Ovary (tissue), 9 donors: ENCODE measurements around the gene CCT5. TPM values are rescaled to one million over a fixed set of nuclear protein-coding genes. Genes with fewer than 3 reads are reported as not detected.

Experiments used
- DNase-seq, 5 donors: peaks; one replicate each; pipeline ENCODE4 v3.0.0-alpha.2; 2019 to 2020
- H3K27ac ChIP-seq, 2 donors: fragments of 200-600 bp; one replicate each; pipeline versions ENCODE4 v1.5.1 to v1.8.0; 2019 to 2022
- H3K27me3 ChIP-seq: fragments of 200-600 bp; one replicate; pipeline ENCODE4 v1.8.0; 2022
- H3K36me3 ChIP-seq: fragments of 200-600 bp; sonication (generic); one replicate; pipeline ENCODE4 v1.5.1; 2019
- H3K4me1 ChIP-seq: one replicate; pipeline ENCODE4 v1.8.1; 2013; ENCODE audit warnings: mild to moderate bottlenecking, moderate library complexity; ENCODE audit not compliant: insufficient read depth
- H3K4me3 ChIP-seq: fragments of 200-600 bp; sonication (generic); one replicate; pipeline ENCODE4 v1.5.1; 2017
- H3K9me3 ChIP-seq, 2 donors: fragments of 200-600 bp in 1 of 2; sonication (generic) in 1 of 2; one replicate each; pipeline versions ENCODE4 v1.5.1 to v1.8.1; 2013 to 2019; ENCODE audit warnings: mild to moderate bottlenecking in 1 of 2, moderate library complexity in 1 of 2
- CTCF ChIP-seq, 3 donors: fragments of 450-650 bp in 2 of 3; fragments of 200-600 bp in 1 of 3; IDR thresholded peaks; one replicate each; pipeline versions ENCODE4 v1.5.1 to v1.8.0; 2016 to 2022; ENCODE audit warnings: antibody characterized with exemption in 3 of 3, mild to moderate bottlenecking in 1 of 3
- EP300 ChIP-seq: sonication (generic); formaldehyde crosslinking; IDR thresholded peaks from one replicate; pipeline ENCODE4 v1.6.1; 2017; ENCODE audit warnings: antibody characterized with exemption
- POLR2A ChIP-seq: fragments of 450-650 bp; IDR thresholded peaks from one replicate; pipeline ENCODE4 v1.6.1; 2017; ENCODE audit warnings: antibody characterized with exemption, mild to moderate bottlenecking, moderate library complexity
- WGBS, 3 donors: extraction: QIAGEN DNeasy Blood & Tissue Kit in 1 of 3; methylation state at CpG; one replicate each; pipeline versions ENCODE4 v1.1.5 to v1.1.7; 2013 to 2017; 5-methylcytosine and 5-hydroxymethylcytosine counted together
- intact Hi-C, 4 donors: fragments of 100-400 bp; cut with DNase I; formaldehyde crosslinking; loops; one replicate each; pipeline versions ENCODE4 v1.11.0 to v1.15.1; 2022 to 2023
- polyA plus RNA-seq, 2 donors: library from polyadenylated mRNA; stranded (reverse); fragments of 200-250 nt in 1 of 2; fragments of 350-450 nt in 1 of 2; fragmentation: Illumina TruSeq in 1 of 2; extraction: RNeasy Lipid Tissue Mini Kit (QIAGEN cat#74804) in 1 of 2; gene quantifications; one replicate each; pipeline ENCODE4 v1.2.3, GENCODE V29; 2013 to 2014
- total RNA-seq, 7 donors: library from RNA; depleted of rRNA in 2 of 7; stranded (reverse); fragments of >200 nt in 2 of 7; fragmentation: NEBNext Ultra II Directional in 3 of 7; extraction: Animal tissue kit (Norgen Biotek cat#: 25700) in 3 of 7; gene quantifications; one replicate each; pipeline versions ENCODE4 v1.1.0 to v1.2.4, GENCODE V29; 2016 to 2023
- donor health status: DM: no; HTN: no; CAD: no; lungs with moderate emphysema.
- donor health status: DM: no; HTN: no; CAD: no.
- donor health status: Bipolar disorder and iron deficiency.
- donor health status: DM: yes; HTN: yes; CAD: no.
- donor health status: DM: no; HTN: no; CAD: no.
- donor health status: DM: yes; HTN: yes; CAD: no.

CCT5 gene
- total and polyA plus RNA-seq, 9 donors, result 69.1 to 250 (median 101) TPM

- intact Hi-C loops, result loop anchor here (10.0 kb wide), 5 partner anchors 118 to 348 kb away; no protein-coding TSS in a partner anchor
- H3K36me3 ChIP-seq, result no peaks in the 10 kb centered on the region
- DNase-seq, result peak in 3 of 5 donors; percentile 52 to 56 (median 53)
- H3K27ac ChIP-seq, result no peak overlapping the region
- no peaks in the 10 kb centered on the region for H3K27me3 ChIP-seq
- H3K4me1 ChIP-seq, result peaks cover 7% of the 10 kb centered on the region
- H3K4me3 ChIP-seq, result no peak overlapping the region
- H3K9me3 ChIP-seq, result no peaks in the 10 kb centered on the region
- TF ChIP-seq EP300 (no peak), CTCF (IDR thresholded peaks at IDR 0.05) (no peak)
- 37 to 38% (median 37%) methylated on average over 6 of the region's 6 CpGs for WGBS, 3 donors
Observed at GRCh38 chr5:10286162-10286861, 36.2 kb downstream of the CCT5 start.

GRCh38 chr5:10286862-10287227 is 36.8 kb downstream of the CCT5 start:
- Histone ChIP-seq H3K4me1 (peaks cover 7% of the 10 kb centered on the region), H3K27ac (no peak overlapping the region), H3K4me3 (no peak overlapping the region), H3K9me3 (no peaks in the 10 kb centered on the region), H3K27me3 (no peaks in the 10 kb centered on the region), H3K36me3 (no peaks in the 10 kb centered on the region)
- intact Hi-C loops, result loop anchor here (10.0 kb wide), 5 partner anchors 118 to 348 kb away; no protein-coding TSS in a partner anchor
- TF ChIP-seq POLR2A, result no peak
- no peak for TF ChIP-seq EP300
- TF ChIP-seq CTCF (IDR thresholded peaks at IDR 0.05), result no peak
- no peak for DNase-seq
- WGBS, 3 donors, result 37 to 49% (median 42%) methylated on average over 7 of the region's 7 CpGs

GRCh38 chr5:10288592-10289219 is 38.6 kb downstream of the CCT5 start:
- Histone ChIP-seq H3K9me3 (no peaks in the 10 kb centered on the region), H3K36me3 (no peaks in the 10 kb centered on the region), H3K27ac (no peak overlapping the region), H3K4me3 (no peak overlapping the region), H3K4me1 (peaks cover 7% of the 10 kb centered on the region), H3K27me3 (no peaks in the 10 kb centered on the region)
- peak in 4 of 5 donors; percentile 45 to 72 (median 58) for DNase-seq
- 57 to 64% (median 63%) methylated on average over 13 of the region's 13 CpGs for WGBS, 3 donors
- TF ChIP-seq EP300, result no peak
- no peak for TF ChIP-seq CTCF (IDR thresholded peaks at IDR 0.05)
- TF ChIP-seq POLR2A, result no peak
- intact Hi-C loops, result loop anchor here (10.0 kb wide), 5 partner anchors 116 to 346 kb away; no protein-coding TSS in a partner anchor

- 36 to 46% (median 41%) methylated on average over 6 of the region's 6 CpGs for WGBS, 3 donors
- intact Hi-C loops, result loop anchor here (10.0 kb wide), 5 partner anchors 115 to 345 kb away; no protein-coding TSS in a partner anchor
- no peaks in the 10 kb centered on the region for H3K36me3 ChIP-seq
- no peak overlapping the region for H3K27ac ChIP-seq
- no peak overlapping the region for H3K4me3 ChIP-seq
- H3K27me3 ChIP-seq, result no peaks in the 10 kb centered on the region
- peak in 2 of 5 donors; percentile 36 to 53 for DNase-seq
- no peak for TF ChIP-seq POLR2A
- TF ChIP-seq EP300, result no peak
- TF ChIP-seq CTCF (IDR thresholded peaks at IDR 0.05), result no peak
- H3K4me1 ChIP-seq, result peaks cover 3% of the 10 kb centered on the region
- no peaks in the 10 kb centered on the region for H3K9me3 ChIP-seq
Observed at GRCh38 chr5:10289353-10289752, 39.3 kb downstream of the CCT5 start.
